Stimulated activated naive CD8-positive, alpha-beta T cell treated with anti-CD3 and anti-CD28 coated beads, Interleukin-15, amount 100 ng/mL, for 72 hours (primary cell): ENCODE results near the gene C2orf76.
"Not testable (repeated sequence)": the region's sequence is repeated elsewhere in the genome, so short reads cannot be mapped to it uniquely, and the experiment has no call there.

Experiments
- ATAC-seq: fragments of 150-1000 bp; cut with Tn5 transposase; 2 replicates; pipeline ENCODE4 v1.10.0; 2021; ENCODE audit warnings: mild to moderate bottlenecking, moderate library complexity
- DNase-seq, 2 donors: peaks; one replicate each; pipeline ENCODE4 v3.0.0; 2021 to 2022
- H3K27ac Mint-ChIP-seq, 2 donors: one replicate each; pipeline ENCODE4 v1.8.0; 2022; ENCODE audit warnings: mild to moderate bottlenecking in 2 of 2, mixed read lengths in 2 of 2, moderate library complexity in 2 of 2
- H3K27me3 Mint-ChIP-seq: one replicate; pipeline ENCODE4 v1.8.0; 2022; ENCODE audit warnings: mixed read lengths
- H3K4me1 Mint-ChIP-seq: one replicate; pipeline ENCODE4 v1.8.0; 2022; ENCODE audit warnings: mild to moderate bottlenecking, mixed read lengths
- H3K4me3 Mint-ChIP-seq, 2 donors: one replicate each; pipeline ENCODE4 v1.8.0; 2022; ENCODE audit warnings: mild to moderate bottlenecking in 2 of 2, mixed read lengths in 2 of 2, moderate library complexity in 1 of 2
- H3K9me3 Mint-ChIP-seq, 2 donors: one replicate each; pipeline ENCODE4 v1.8.0; 2022; ENCODE audit warnings: mixed read lengths in 2 of 2

Gene C2orf76

DNA sequence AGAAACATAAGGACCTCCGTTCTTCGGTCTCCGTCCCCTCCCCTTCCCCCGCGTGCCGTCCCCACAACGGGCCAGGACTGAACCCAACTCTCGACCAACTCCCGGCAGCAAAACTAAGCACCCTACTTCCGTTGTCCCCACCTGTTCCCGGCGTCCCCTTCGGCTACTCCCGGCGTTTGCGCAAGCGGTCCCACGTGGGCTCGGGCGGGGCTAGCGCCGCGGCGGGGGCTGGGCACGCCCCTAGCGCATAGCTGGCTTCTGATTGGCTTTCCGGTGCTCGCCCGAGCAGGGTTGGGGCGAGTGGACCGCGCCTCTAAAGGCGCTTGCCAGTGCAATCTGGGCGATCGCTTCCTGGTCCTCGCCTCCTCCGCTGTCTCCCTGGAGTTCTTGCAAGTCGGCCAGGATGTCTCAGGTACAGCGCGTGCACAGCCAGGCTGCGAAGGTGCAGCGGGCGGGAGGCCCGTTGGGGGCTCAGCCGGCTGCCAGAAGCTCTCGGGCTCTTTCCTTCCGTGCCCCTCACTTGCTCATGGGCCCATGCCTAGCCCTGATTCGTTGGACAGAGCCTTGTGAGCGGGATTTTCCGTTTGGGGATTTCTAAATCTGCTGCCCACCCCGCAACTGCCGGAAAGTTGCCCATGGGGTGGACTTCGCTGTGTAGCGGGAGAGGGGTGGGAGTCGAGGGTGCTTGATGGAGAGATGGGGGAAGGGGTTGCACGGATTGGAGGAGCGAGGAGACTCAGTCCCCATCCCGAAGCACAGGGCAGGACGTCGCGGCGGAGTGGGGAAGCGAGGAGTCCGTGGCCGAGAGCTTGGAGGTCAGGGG, at the start of gene C2orf76, which contains the start of gene DBI:
C2orf76 (minus strand) TSS at position 186 of the 823 bp plus-strand sequence. CDS start 26,875 bp downstream, outside the sequence.
DBI (plus strand) TSS at position 329 of the 823 bp plus-strand sequence; CDS start at position 404, 75 bp downstream.
- Mint-ChIP-seq H3K9me3 (no peaks in the 10 kb centered on the region), H3K27me3 (no peaks in the 10 kb centered on the region), H3K27ac (peak within 1 kb of the TSS; percentile 99 to 100), H3K4me1 (peaks cover 57% of the 10 kb centered on the region), H3K4me3 (peak within 1 kb of the TSS; percentile 99 to 100)
- ATAC-seq: peak; percentile 95
- DNase-seq: peak; percentile 90 to 93

GRCh38 chr2:119415630-119416029, 49.0 kb upstream of the C2orf76 start:
- H3K27ac Mint-ChIP-seq: no peak overlapping the region
- DNase-seq: no peak
- ATAC-seq: no peak

DNA sequence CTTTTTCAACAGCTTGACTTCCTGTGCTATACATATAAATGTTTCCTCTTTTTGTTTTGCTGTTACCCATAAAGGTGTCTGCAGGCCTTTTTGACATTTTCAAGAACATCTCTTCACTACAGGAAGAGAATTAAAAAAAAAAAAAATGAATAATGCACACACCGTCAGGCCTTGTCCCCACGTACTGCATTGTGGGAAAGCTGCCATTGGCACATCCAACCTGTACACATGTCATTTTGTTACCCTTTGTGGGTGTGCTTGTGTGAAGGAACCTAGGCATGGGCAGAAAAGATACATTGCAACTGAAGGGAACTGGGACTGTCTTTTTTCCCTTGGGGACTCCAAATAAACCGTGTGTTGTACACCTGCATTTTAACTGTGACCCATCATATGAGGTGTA, 48.3 kb upstream of the C2orf76 start:
- Mint-ChIP-seq H3K4me3 (no peak overlapping the region), H3K4me1 (no peaks in the 10 kb centered on the region), H3K9me3 (no peaks in the 10 kb centered on the region), H3K27me3 (no peaks in the 10 kb centered on the region), H3K27ac (no peak overlapping the region)
- ATAC-seq (no peak), DNase-seq (no peak)

More at GRCh38 chr2:119415630-119416029, 49.0 kb upstream of the C2orf76 start:
- Mint-ChIP-seq H3K4me1 (no peaks in the 10 kb centered on the region), H3K27me3 (no peaks in the 10 kb centered on the region), H3K9me3 (no peaks in the 10 kb centered on the region), H3K4me3 (no peak overlapping the region)

DNA sequence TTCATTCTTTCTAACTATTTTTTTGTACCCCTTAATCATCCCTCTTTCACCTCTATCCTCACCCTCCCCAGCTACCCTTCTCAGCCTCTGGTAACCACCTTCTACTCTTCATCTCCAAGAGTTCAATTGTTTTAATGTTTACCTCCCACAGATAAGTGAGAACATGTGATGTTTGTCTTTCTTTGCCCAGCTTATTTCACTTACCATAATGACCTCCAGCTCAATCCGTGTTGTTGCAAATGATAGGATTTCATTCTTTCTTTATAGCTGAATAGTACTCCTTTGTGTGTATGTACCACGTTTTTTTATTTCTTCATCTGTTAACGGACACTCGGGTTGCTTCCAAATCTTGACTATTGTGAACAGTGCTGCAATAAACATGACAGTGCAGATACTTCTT, 42.9 kb upstream of the C2orf76 start:
- no peaks in the 10 kb centered on the region for H3K9me3 Mint-ChIP-seq

DNA sequence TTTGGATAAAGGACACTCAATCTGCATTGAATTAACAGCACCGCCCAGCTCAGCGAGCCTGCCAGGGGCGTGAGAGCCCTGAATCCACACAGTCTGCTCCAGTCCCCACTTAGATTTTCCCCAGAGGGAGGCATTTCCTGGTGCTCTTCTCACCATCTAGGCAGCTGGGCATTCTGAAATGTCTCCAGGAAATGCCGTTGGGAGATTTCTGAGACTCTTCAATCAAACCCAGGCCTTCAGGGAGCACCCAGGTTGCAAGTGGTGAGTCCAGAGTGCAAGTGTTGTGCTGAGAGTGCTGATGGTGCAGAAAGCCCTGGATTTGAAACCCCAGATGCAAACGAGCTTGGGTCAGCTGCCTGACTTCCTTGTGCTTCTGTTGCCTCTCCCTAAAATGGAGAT, 41.6 kb upstream of the C2orf76 start:
- H3K4me3 Mint-ChIP-seq: no peak overlapping the region
- H3K4me1 Mint-ChIP-seq: no peaks in the 10 kb centered on the region
- no peak for ATAC-seq
- no peak for DNase-seq
- H3K27me3 Mint-ChIP-seq: no peaks in the 10 kb centered on the region
- no peaks in the 10 kb centered on the region for H3K9me3 Mint-ChIP-seq
- H3K27ac Mint-ChIP-seq: no peak overlapping the region

More for the DNA sequence above, 42.9 kb upstream of the C2orf76 start:
- H3K4me3 Mint-ChIP-seq: no peak overlapping the region
- ATAC-seq: no peak
- no peaks in the 10 kb centered on the region for H3K4me1 Mint-ChIP-seq
- DNase-seq: no peak
- no peaks in the 10 kb centered on the region for H3K27me3 Mint-ChIP-seq
- no peak overlapping the region for H3K27ac Mint-ChIP-seq

- DNase-seq (peak; percentile 17 to 28), ATAC-seq (peak; percentile 47)
- Mint-ChIP-seq H3K27me3 (no peaks in the 10 kb centered on the region), H3K4me3 (no peak overlapping the region), H3K4me1 (no peaks in the 10 kb centered on the region), H3K27ac (no peak overlapping the region), H3K9me3 (no peaks in the 10 kb centered on the region)
Observed at GRCh38 chr2:119407430-119408220, 41.0 kb upstream of the C2orf76 start.

- H3K4me3 Mint-ChIP-seq: no peak overlapping the region
- H3K4me1 Mint-ChIP-seq: no peaks in the 10 kb centered on the region
- H3K27ac Mint-ChIP-seq: no peak overlapping the region
- peaks cover 7% of the 10 kb centered on the region for H3K27me3 Mint-ChIP-seq
- H3K9me3 Mint-ChIP-seq: no peaks in the 10 kb centered on the region
- ATAC-seq (no peak), DNase-seq (no peak)
Observed at GRCh38 chr2:119405151-119405550, 38.5 kb upstream of the C2orf76 start.

- H3K4me3 Mint-ChIP-seq, DNase-seq, H3K9me3 Mint-ChIP-seq, H3K4me1 Mint-ChIP-seq, ATAC-seq, H3K27me3 Mint-ChIP-seq, H3K27ac Mint-ChIP-seq: not testable (repeated sequence)
Observed at GRCh38 chr2:119403618-119404017, 37.0 kb upstream of the C2orf76 start.

DNA sequence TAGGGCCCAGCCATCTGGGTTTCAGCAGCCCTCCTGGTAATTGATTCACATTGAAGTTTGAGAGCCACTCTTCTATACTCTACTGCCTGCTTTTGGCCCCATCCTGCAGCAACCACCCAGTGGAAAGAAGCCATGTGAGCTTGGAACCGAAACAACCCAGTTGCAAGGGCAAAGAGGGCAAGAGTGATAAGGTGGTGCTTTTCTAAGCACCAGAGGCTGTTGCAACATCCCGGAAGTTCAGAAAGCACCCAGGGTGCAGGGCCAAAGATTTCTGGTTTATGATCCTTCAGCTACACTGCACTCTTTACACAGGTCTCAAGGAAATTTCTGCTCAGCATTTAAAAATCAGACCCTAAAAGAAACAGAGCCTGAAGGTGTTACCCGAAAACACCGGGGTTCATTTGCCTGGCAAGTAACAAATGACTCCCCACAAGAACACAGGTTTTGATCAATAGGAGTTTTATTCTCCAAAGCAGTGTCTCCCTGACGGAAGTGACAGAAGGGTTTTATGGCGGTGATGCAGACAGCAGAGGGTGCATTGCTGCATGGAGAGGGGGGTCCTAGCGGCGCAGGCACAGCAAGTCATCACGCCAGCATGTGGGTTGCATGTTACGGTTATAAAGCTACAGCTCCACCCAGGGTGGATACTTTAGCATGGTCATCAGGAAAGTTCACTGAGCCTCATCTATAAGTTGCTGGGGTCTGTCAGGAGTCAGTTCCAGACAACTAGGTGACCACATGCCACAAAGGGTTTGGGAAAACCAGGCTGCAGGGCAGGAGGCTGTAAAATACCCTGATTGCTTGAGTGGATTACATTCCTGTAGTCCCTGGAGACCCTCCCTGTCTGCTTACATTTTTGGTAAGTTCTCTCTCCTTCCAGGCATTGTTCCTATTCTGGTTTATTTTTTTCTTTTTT, 36.3 kb upstream of the C2orf76 start:
- H3K4me1 Mint-ChIP-seq: peaks cover 7% of the 10 kb centered on the region
- no peak overlapping the region for H3K4me3 Mint-ChIP-seq
- peaks cover 7% of the 10 kb centered on the region for H3K27me3 Mint-ChIP-seq
- no peak overlapping the region for H3K27ac Mint-ChIP-seq
- ATAC-seq (no peak), DNase-seq (no peak)
- H3K9me3 Mint-ChIP-seq: no peaks in the 10 kb centered on the region

DNA sequence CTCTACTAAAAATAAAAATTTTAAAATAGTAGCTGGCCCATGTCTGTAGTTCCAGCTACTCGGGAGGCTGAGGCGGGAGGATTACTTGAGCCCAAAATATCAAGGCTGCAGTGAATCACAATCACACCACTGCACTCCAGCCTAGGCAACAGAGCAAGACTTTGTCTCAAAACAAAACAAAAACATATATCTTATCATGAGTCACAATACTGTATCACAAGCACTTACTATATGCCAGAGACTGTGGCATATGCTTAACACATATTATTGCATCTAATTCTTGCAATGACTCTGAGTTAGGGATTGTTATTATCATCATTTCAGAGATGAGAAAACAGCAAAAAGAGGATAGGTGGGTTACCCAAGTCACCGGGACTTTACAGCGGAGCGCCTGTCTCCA, 35.5 kb upstream of the C2orf76 start:
- H3K27ac Mint-ChIP-seq: no peak overlapping the region
- peaks cover 7% of the 10 kb centered on the region for H3K27me3 Mint-ChIP-seq
- no peaks in the 10 kb centered on the region for H3K9me3 Mint-ChIP-seq
- ATAC-seq (no peak), DNase-seq (no peak)
- H3K4me1 Mint-ChIP-seq: peaks cover 7% of the 10 kb centered on the region
- H3K4me3 Mint-ChIP-seq: no peak overlapping the region

GRCh38 chr2:119397196-119397595, 30.6 kb upstream of the C2orf76 start:
- no peak for ATAC-seq
- Mint-ChIP-seq H3K27me3 (peaks cover 7% of the 10 kb centered on the region), H3K27ac (no peak overlapping the region), H3K4me1 (peaks cover 7% of the 10 kb centered on the region), H3K9me3 (no peaks in the 10 kb centered on the region), H3K4me3 (no peak overlapping the region)
- no peak for DNase-seq

DNA sequence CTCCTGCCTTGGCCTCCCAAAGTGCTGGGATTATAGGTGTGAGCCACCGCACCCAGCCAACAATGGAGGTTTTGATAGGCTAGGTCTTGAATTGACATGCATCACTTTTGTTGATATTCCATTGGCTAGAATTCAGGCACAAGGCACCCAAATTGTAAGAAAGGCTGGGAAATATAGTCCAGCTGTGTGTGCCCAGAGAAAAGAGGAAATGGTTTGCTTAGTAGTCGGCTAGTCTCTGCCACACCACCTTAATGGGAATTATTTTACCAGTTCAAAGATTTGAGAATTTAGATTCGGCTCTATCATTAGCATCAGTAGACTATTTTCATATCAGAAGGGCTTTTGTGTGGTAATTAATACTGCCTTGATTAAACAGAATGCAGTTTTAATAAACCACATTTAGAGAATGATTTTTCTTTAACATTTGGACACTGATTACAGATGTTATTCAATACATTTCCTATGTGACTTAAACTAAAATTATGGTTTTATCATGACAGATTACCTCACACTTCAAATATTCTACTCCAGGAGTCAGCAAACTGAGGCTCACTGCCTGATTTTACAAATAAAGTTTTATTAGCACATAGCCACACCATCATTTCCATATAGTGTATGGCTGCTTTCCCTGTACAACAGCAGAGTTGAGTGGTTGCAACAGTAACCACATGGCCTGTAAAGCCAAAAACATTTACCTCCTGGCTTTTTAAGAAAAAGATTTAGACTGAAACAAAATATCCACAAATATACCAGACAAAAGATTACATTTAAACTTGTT, 27.5 kb upstream of the C2orf76 start:
- Mint-ChIP-seq H3K9me3 (no peaks in the 10 kb centered on the region), H3K27me3 (no peaks in the 10 kb centered on the region), H3K27ac (no peak overlapping the region), H3K4me3 (no peak overlapping the region), H3K4me1 (peaks cover 7% of the 10 kb centered on the region)
- no peak for DNase-seq
- no peak for ATAC-seq

- no peak overlapping the region for H3K4me3 Mint-ChIP-seq
- ATAC-seq (no peak), DNase-seq (no peak)
- no peaks in the 10 kb centered on the region for H3K9me3 Mint-ChIP-seq
- peaks cover 10% of the 10 kb centered on the region for H3K4me1 Mint-ChIP-seq
- no peak overlapping the region for H3K27ac Mint-ChIP-seq
- peaks cover 8% of the 10 kb centered on the region for H3K27me3 Mint-ChIP-seq
Observed at GRCh38 chr2:119389615-119390306, 23.1 kb upstream of the C2orf76 start.
